H9 (cell line): ENCODE data around the gene C21orf58. TPM values are rescaled to one million over a fixed set of nuclear protein-coding genes. Genes with fewer than 3 reads are reported as not detected.

Experiments used
- DNase-seq: peaks from one replicate; pipeline ENCODE4 v3.0.0-alpha.2; 2017
- H2AFZ ChIP-seq: one replicate; pipeline ENCODE4 v1.6.1; 2013; ENCODE audit warnings: mild to moderate bottlenecking, low read length, control low read depth, moderate library complexity
- H2AK5ac ChIP-seq: 2 replicates; pipeline ENCODE4 v1.6.1; 2013; ENCODE audit warnings: low read length, control low read depth, mixed read lengths; ENCODE audit not compliant: insufficient read length
- H2BK120ac ChIP-seq: one replicate; pipeline ENCODE4 v1.6.1; 2013; ENCODE audit warnings: low read depth, mild to moderate bottlenecking, low read length, control low read depth, inconsistent platforms; ENCODE audit not compliant: poor library complexity, severe bottlenecking
- H2BK12ac ChIP-seq: 2 replicates; pipeline ENCODE4 v1.6.1; 2013; ENCODE audit warnings: low read length, control low read depth, mixed read lengths, low read depth; ENCODE audit not compliant: insufficient read length
- H2BK15ac ChIP-seq: 2 replicates; pipeline ENCODE4 v1.6.1; 2013; ENCODE audit warnings: low read depth, low read length, control low read depth
- H2BK20ac ChIP-seq: one replicate; pipeline ENCODE4 v1.6.1; 2013; ENCODE audit warnings: low read depth, mild to moderate bottlenecking, low read length, control low read depth, inconsistent platforms; ENCODE audit not compliant: poor library complexity, severe bottlenecking
- H2BK5ac ChIP-seq: 2 replicates; pipeline ENCODE4 v1.6.1; 2013; ENCODE audit warnings: low read length, control low read depth, mixed read lengths; ENCODE audit not compliant: insufficient read length
- H3K14ac ChIP-seq: 2 replicates; pipeline ENCODE4 v1.6.1; 2013; ENCODE audit warnings: low read length, control low read depth; ENCODE audit not compliant: insufficient read depth
- H3K18ac ChIP-seq: 2 replicates; pipeline ENCODE4 v1.6.1; 2013; ENCODE audit warnings: low read depth, mild to moderate bottlenecking, mixed read lengths, low read length, control low read depth; ENCODE audit not compliant: insufficient read length
- H3K23ac ChIP-seq: 2 replicates; pipeline ENCODE4 v1.6.1; 2013; ENCODE audit warnings: low read length, control low read depth, mixed read lengths, low read depth; ENCODE audit not compliant: insufficient read length
- H3K23me2 ChIP-seq: 2 replicates; pipeline ENCODE4 v1.6.1; 2013; ENCODE audit warnings: low read depth, mild to moderate bottlenecking, mixed read lengths, low read length, control low read depth; ENCODE audit not compliant: insufficient read length, poor library complexity, severe bottlenecking
- H3K27ac ChIP-seq: 2 replicates; pipeline ENCODE4 v1.5.1; 2013; ENCODE audit warnings: low read length, control low read depth, mixed read lengths, low read depth; ENCODE audit not compliant: insufficient read length
- H3K27me3 ChIP-seq: 2 replicates; pipeline ENCODE4 v1.6.1; 2013; ENCODE audit warnings: low read length, control low read depth, inconsistent platforms; ENCODE audit not compliant: insufficient read depth
- H3K4ac ChIP-seq: 2 replicates; pipeline ENCODE4 v1.6.1; 2013; ENCODE audit warnings: low read depth, mild to moderate bottlenecking, control low read depth, inconsistent platforms, low read length, moderate library complexity
- H3K4me1 ChIP-seq: 2 replicates; pipeline ENCODE4 v1.6.1; 2013; ENCODE audit warnings: low read length, control low read depth, inconsistent platforms; ENCODE audit not compliant: insufficient read depth
- H3K4me2 ChIP-seq: 2 replicates; pipeline ENCODE4 v1.6.1; 2013; ENCODE audit warnings: low read length, control low read depth, mixed read lengths; ENCODE audit not compliant: insufficient read length, insufficient read depth
- H3K56ac ChIP-seq: 2 replicates; pipeline ENCODE4 v1.6.1; 2013; ENCODE audit warnings: low read depth, mild to moderate bottlenecking, mixed read lengths, low read length, control low read depth; ENCODE audit not compliant: insufficient read length
- H3K79me1 ChIP-seq: 2 replicates; pipeline ENCODE4 v1.6.1; 2013; ENCODE audit warnings: low read depth, mild to moderate bottlenecking, moderate library complexity, low read length, control low read depth, inconsistent platforms; ENCODE audit not compliant: insufficient read depth, poor library complexity, severe bottlenecking
- H3K79me2 ChIP-seq: 2 replicates; pipeline ENCODE4 v1.6.1; 2013; ENCODE audit warnings: low read length, control low read depth, inconsistent platforms; ENCODE audit not compliant: insufficient read depth
- H3K9ac ChIP-seq: 2 replicates; pipeline ENCODE4 v1.6.1; 2013; ENCODE audit warnings: low read length, control low read depth, mixed read lengths; ENCODE audit not compliant: insufficient read length; ENCODE audit errors: extremely low read depth
- H3K9me3 ChIP-seq: one replicate; pipeline ENCODE4 v1.6.1; 2013; ENCODE audit warnings: low read depth, low read length, inconsistent platforms; ENCODE audit not compliant: control insufficient read depth
- H3T11ph ChIP-seq: one replicate; pipeline ENCODE4 v1.6.1; 2013; ENCODE audit warnings: mild to moderate bottlenecking, low read length, control low read depth, inconsistent platforms
- H4K20me1 ChIP-seq: one replicate; pipeline ENCODE4 v1.6.1; 2013; ENCODE audit not compliant: control insufficient read depth, insufficient read length, insufficient read depth
- H4K5ac ChIP-seq: 2 replicates; pipeline ENCODE4 v1.6.1; 2013; ENCODE audit warnings: low read depth, mild to moderate bottlenecking, mixed read lengths, low read length, control low read depth; ENCODE audit not compliant: insufficient read length
- H4K8ac ChIP-seq: replicated peaks from 2 replicates; pipeline ENCODE4 v1.6.1; 2013; ENCODE audit warnings: low read length, control low read depth, mixed read lengths, low read depth; ENCODE audit not compliant: insufficient read length
- H4K91ac ChIP-seq: 2 replicates; pipeline ENCODE4 v1.6.1; 2013; ENCODE audit warnings: low read depth, mild to moderate bottlenecking, moderate library complexity, mixed read lengths, low read length, control low read depth; ENCODE audit not compliant: insufficient read length
- H3K27ac Mint-ChIP-seq, 3 experiments: 2 replicates in 2 of 3; 3 replicates in 1 of 3; pipeline ENCODE4 v1.8.0; 2020 to 2021; ENCODE audit warnings: mixed read lengths in 3 of 3, mild to moderate bottlenecking in 1 of 3, moderate library complexity in 1 of 3
- H3K27me3 Mint-ChIP-seq: 2 replicates; pipeline ENCODE4 v1.8.0; 2021; ENCODE audit warnings: low read depth, mild to moderate bottlenecking, moderate library complexity, mixed read lengths
- H3K36me3 Mint-ChIP-seq, 3 experiments: 2 replicates in 2 of 3; 3 replicates in 1 of 3; pipeline ENCODE4 v1.8.0; 2020 to 2021; ENCODE audit warnings: low read depth in 3 of 3, mixed read lengths in 3 of 3; ENCODE audit not compliant: insufficient read depth in 1 of 3
- H3K4me1 Mint-ChIP-seq, 2 experiments: 2 replicates each; pipeline ENCODE4 v1.8.0; 2020; ENCODE audit warnings: mixed read lengths in 2 of 2
- H3K4me3 Mint-ChIP-seq, 2 experiments: 2 replicates in 1 of 2; 3 replicates in 1 of 2; pipeline ENCODE4 v1.8.0; 2020 to 2021; ENCODE audit warnings: mild to moderate bottlenecking in 2 of 2, mixed read lengths in 2 of 2, moderate library complexity in 1 of 2
- H3K9me3 Mint-ChIP-seq, 2 experiments: 2 replicates in 1 of 2; 3 replicates in 1 of 2; pipeline ENCODE4 v1.8.0; 2020; ENCODE audit warnings: mild to moderate bottlenecking in 2 of 2, mixed read lengths in 2 of 2, moderate library complexity in 1 of 2
- WGBS: extraction: QIAGEN DNeasy Blood & Tissue Kit; methylation state at CpG from one replicate; pipeline ENCODE4 v1.1.7; 2013; ENCODE audit warnings: missing lambda C conversion rate, low lambda C conversion rate, mixed read lengths; ENCODE audit not compliant: insufficient read length; ENCODE audit errors: extremely low coverage; 5-methylcytosine and 5-hydroxymethylcytosine counted together
- total RNA-seq: library from RNA; stranded (reverse); gene quantifications from 2 replicates; pipeline ENCODE4 v1.2.1, GENCODE V29; 2021
- TF ChIP-seq, protein P1 (sequence below): fragments of 200-600 bp; sonication (generic); conservative IDR thresholded peaks from 3 replicates; pipeline ENCODE4 v1.8.0; 2021; ENCODE audit warnings: antibody characterized with exemption, mild to moderate bottlenecking

The C21orf58 gene
- total RNA-seq, 1 experiment from 2014 or later = 17.2 TPM

DNA sequence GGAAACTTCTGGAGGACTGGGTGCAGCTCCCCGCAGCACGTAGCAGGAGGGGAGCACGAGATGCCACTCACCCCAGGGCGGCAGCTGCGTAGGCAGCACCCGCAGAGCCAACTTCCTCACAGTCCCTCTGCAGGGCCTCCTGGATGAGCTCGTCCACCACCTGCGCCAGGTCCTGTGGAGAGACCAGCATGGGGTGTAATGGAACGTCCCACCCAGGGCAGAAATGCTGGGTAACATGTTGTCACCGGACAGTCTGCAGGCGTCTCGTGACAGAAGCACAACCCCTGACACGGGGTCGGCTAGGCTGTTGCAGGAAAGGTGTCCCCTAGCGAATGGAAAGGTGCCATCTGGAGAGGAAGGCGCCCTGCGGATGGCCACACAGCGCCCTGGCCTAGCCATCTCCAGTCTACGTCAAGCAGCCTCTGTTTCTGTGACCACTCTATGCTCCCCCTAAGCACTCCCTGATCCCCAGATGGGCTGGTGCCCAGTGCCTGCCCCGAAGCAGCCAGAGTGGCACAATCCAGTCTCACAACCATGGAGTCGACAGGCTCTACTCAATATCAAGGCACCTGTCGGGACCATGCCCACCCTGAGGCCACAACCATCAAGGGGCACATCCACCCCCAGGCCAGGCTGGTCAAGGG lies 59.5 kb downstream of the C21orf58 start:
- H4K91ac ChIP-seq = no peak overlapping the region
- H4K20me1 ChIP-seq = no peaks in the 10 kb centered on the region
- no peak for DNase-seq
- no CpG with 5 or more reads among the region's 22 CpGs for WGBS
- no peaks in the 10 kb centered on the region for H3K23me2 ChIP-seq
- H4K5ac ChIP-seq = no peak overlapping the region
- Mint-ChIP-seq H3K4me1 (no peaks in the 10 kb centered on the region), H3K9me3 (no peaks in the 10 kb centered on the region), H3K27ac (no peak overlapping the region), H3K4me3 (no peak overlapping the region), H3K27me3 (no peaks in the 10 kb centered on the region), H3K36me3 (peaks cover 35 to 80% (median 74%) of the 10 kb centered on the region in 3 experiments; a peak in 6 of 7 replicates)
- H3K14ac ChIP-seq = no peak overlapping the region
- H2AFZ ChIP-seq = no peak overlapping the region
- H3K27me3 ChIP-seq = no peaks in the 10 kb centered on the region
- H3K4me2 ChIP-seq = no peak overlapping the region
- H3K23ac ChIP-seq = no peak overlapping the region
- no peaks in the 10 kb centered on the region for H3K9me3 ChIP-seq
- TF ChIP-seq, protein P1, sequence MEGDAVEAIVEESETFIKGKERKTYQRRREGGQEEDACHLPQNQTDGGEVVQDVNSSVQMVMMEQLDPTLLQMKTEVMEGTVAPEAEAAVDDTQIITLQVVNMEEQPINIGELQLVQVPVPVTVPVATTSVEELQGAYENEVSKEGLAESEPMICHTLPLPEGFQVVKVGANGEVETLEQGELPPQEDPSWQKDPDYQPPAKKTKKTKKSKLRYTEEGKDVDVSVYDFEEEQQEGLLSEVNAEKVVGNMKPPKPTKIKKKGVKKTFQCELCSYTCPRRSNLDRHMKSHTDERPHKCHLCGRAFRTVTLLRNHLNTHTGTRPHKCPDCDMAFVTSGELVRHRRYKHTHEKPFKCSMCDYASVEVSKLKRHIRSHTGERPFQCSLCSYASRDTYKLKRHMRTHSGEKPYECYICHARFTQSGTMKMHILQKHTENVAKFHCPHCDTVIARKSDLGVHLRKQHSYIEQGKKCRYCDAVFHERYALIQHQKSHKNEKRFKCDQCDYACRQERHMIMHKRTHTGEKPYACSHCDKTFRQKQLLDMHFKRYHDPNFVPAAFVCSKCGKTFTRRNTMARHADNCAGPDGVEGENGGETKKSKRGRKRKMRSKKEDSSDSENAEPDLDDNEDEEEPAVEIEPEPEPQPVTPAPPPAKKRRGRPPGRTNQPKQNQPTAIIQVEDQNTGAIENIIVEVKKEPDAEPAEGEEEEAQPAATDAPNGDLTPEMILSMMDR = no peak
- no peak overlapping the region for H3K27ac ChIP-seq
- H2AK5ac ChIP-seq = no peak overlapping the region
- no peak overlapping the region for H3K18ac ChIP-seq
- no peak overlapping the region for H2BK120ac ChIP-seq
- no peak overlapping the region for H2BK15ac ChIP-seq
- H3K79me2 ChIP-seq = no peaks in the 10 kb centered on the region
- H3K4ac ChIP-seq = no peak overlapping the region
- no peak overlapping the region for H2BK12ac ChIP-seq
- no peaks in the 10 kb centered on the region for H3K4me1 ChIP-seq
- H4K8ac ChIP-seq = no peak overlapping the region
- no peak overlapping the region for H2BK5ac ChIP-seq
- no peak overlapping the region for H2BK20ac ChIP-seq
- no peaks in the 10 kb centered on the region for H3K79me1 ChIP-seq
- no peak overlapping the region for H3T11ph ChIP-seq
- no peak overlapping the region for H3K56ac ChIP-seq
- H3K9ac ChIP-seq = no peak overlapping the region
